IPS-15b (cell line): ENCODE results near the gene PAPPA.

Experiments used
- H3K27me3 ChIP-seq: one replicate; pipeline ENCODE4 v1.6.1; 2013; ENCODE audit warnings: low read length; ENCODE audit not compliant: control insufficient read depth, insufficient read depth
- H3K36me3 ChIP-seq: one replicate; pipeline ENCODE4 v1.6.1; 2013; ENCODE audit warnings: low read length; ENCODE audit not compliant: control insufficient read depth, insufficient read depth
- H3K4me1 ChIP-seq: one replicate; pipeline ENCODE4 v1.6.1; 2013; ENCODE audit warnings: mild to moderate bottlenecking, low read length; ENCODE audit not compliant: control insufficient read depth, insufficient read depth
- H3K4me3 ChIP-seq: one replicate; pipeline ENCODE4 v1.5.1; 2013; ENCODE audit warnings: low read depth, low read length
- H3K9ac ChIP-seq: one replicate; pipeline ENCODE4 v1.6.1; 2013; ENCODE audit warnings: low read depth, mild to moderate bottlenecking, low read length
- H3K9me3 ChIP-seq: one replicate; pipeline ENCODE4 v1.6.1; 2013; ENCODE audit warnings: mild to moderate bottlenecking, low read length; ENCODE audit not compliant: control insufficient read depth, insufficient read depth

PAPPA gene

DNA sequence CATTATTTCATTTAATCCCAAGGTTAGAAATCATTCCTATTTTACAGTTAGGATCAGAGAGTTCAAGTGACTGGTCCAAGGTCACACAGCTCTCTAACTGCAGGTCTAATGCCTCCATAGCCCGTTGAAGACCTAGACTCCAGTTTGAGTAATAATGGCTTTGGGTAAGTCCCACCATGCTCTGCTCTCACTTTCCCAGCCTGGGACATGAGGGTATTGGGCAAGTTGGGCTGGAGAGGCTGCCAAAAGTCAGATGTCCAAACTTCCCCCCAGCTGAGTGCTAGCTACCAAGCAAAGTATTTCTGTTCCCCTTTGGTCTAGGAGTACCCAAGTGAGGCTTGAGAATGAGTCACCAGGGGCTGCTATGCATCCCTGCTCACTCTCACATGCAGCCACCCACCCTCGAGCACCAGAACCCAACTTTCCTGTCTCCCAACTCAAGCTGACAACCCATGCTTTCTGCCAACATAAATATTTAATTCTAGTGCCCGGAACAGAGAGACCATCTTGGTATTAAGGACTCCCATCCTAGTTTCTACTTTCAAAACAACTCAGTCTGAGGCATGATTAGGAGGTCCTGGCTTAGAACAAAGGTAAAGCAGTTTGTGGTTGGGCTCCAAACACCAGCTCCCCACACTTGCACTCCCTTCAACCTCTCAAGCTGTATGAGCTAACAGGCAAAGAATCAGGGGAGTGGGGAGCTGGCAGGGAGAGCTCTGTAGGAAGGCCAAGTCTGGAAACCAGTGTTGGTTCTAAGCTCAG lies 297.0 kb downstream of the PAPPA start:
- H3K4me1 ChIP-seq: no peaks in the 10 kb centered on the region
- no peak overlapping the region for H3K4me3 ChIP-seq
- no peaks in the 10 kb centered on the region for H3K9me3 ChIP-seq
- H3K27me3 ChIP-seq: no peaks in the 10 kb centered on the region
- no peaks in the 10 kb centered on the region for H3K36me3 ChIP-seq
- H3K9ac ChIP-seq: no peak overlapping the region

DNA sequence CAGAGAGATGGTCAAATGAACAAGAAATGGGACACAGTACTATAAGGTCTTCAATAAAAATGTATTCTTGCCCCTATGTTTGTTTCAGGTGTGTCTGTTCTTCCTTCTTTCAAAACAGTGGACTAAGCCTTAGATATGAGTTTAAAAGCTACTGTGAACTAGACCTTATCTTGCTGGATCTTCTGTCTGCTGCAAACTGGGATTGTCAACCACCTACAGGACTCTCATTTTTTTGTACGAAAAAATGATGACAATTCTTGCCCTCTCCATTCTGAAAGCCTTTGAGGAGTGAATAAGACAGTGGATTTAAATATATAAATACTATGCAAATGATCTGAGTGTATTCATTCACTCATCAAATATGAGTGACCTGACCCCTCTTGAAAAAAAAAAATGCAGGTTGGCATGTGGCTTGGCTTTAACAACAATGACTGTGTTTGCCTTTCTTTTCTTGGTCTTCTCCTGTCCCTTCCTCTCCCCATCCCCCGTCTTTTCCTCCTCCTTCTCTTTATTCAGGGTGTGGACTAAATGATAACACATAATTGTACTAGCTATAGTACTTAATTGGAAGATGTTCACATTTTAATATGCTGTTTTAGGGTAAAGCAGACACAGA lies 298.0 kb downstream of the PAPPA start:
- no peaks in the 10 kb centered on the region for H3K9me3 ChIP-seq
- no peak overlapping the region for H3K9ac ChIP-seq
- H3K4me1 ChIP-seq: no peaks in the 10 kb centered on the region
- no peak overlapping the region for H3K4me3 ChIP-seq
- H3K36me3 ChIP-seq: no peaks in the 10 kb centered on the region
- no peaks in the 10 kb centered on the region for H3K27me3 ChIP-seq
